ENCODE measurements around the gene SLC27A5. TPM values are rescaled to one million over a fixed set of nuclear protein-coding genes. Genes with fewer than 3 reads are reported as not detected.
A peak's percentile ranks its signal among the peaks of the same experiment; 100 is the strongest.

SLC27A5 gene
- total RNA-seq, 5 donors from 2014 or later (not counting 1 experiment from before 2014, with no cell fraction given), result 8.4 to 18.3 (median 14.6) TPM

DNA sequence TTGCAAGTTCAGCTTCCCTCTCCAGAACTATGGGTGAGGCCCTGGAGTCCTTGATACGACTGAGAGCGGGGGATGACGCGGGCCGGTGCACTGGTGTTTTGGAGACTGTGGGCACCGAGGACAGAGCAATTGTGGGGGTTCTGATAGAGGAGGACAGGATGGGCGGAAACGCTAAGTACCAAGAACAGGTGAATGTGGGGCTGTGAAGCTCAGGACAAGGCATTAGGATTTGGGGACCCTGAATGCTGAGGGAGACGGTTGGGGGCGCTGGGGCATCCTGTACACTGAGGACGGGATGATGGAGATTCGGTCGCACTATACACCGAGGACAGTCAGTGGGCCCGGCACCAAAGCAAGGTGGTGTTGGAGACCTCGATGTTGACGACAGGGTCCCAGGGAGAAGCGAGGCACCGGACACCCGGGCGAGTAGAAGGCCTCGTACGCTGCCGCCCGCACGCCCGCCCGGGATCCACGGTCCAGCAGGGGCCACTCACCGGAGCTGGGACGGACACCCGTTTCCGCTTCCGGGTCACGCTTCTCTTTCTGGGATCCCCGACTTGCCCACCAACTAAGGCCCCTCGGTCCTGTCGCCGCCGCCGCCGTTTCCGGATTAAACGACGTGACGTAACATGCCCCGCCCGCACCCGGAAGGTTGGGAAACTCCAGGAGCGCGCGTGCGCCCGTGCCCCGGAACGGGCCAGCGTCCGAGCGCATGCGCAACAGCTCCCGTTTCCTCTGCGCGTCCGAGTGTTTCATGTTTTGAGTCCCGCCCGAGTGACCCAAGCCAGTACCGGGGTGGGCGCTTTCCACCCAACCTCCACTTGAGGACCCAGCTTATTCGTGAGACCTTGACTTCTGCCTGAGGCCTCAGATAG lies 42.9 kb upstream of the SLC27A5 start, which contains the start of gene CHMP2A:
Gene CHMP2A (minus strand): TSS at position 612 of the 875 bp plus-strand sequence. CDS start 893 bp downstream, outside the sequence.
- Histone ChIP-seq H3K27me3 (replicated peaks in 1 of 2; ENCODE audit: control insufficient read depth in 2 of 2, extremely low read depth in 1 of 2, insufficient read depth in 2 of 2, low read length in 1 of 2) (no peaks in the 10 kb centered on the region), H3K4me1 (ENCODE audit: control insufficient read depth in 1 of 2, extremely low read depth in 1 of 2, insufficient read depth in 2 of 2, low read length in 2 of 2) (peaks cover 24 to 54% of the 10 kb centered on the region in 2 experiments), H3K27ac (ENCODE audit: low read length) (peak within 1 kb of the TSS; percentile 96), H3K36me3 (ENCODE audit: control insufficient read depth in 2 of 2, extremely low read depth in 1 of 2, insufficient read depth in 1 of 2, low read length in 1 of 2) (peaks cover 5 to 50% of the 10 kb centered on the region in 2 donors), H3K9me3 (no peaks in the 10 kb centered on the region), H3K4me3 (ENCODE audit: control insufficient read depth in 1 of 2, extremely low read depth in 1 of 2, low read length in 1 of 2) (peak within 1 kb of the TSS; percentile 79 to 87)
- ChIA-PET POLR2A (interaction anchor here in 1 of 2 donors (1.1 kb wide), 1 partner anchor 10 kb away, joined by 3 read pairs; no protein-coding TSS in a partner anchor), CTCF (interaction anchor here in 1 of 2 donors (0.8 to 1.1 kb wide), 3 partner anchors 11 to 41 kb away, joined by 3 to 8 read pairs (median 3); partner anchors contain the start of genes TRIM28 and ZBTB45)
- Mint-ChIP-seq H3K27ac (peak within 1 kb of the TSS; percentile 94 to 96), H3K36me3 (peaks cover 38% of the 10 kb centered on the region), H3K9me3 (no peaks in the 10 kb centered on the region), H3K27me3 (no peaks in the 10 kb centered on the region), H3K4me3 (peak within 1 kb of the TSS; percentile 89 to 97 (median 96)), H3K4me1 (peaks cover 58 to 61% (median 61%) of the 10 kb centered on the region in 3 donors)
- under 1% methylated on average over 61 of the region's 69 CpGs for WGBS (ENCODE audit: insufficient coverage)
- ATAC-seq (replicated peaks in 1 of 4), result peak; percentile 39 to 48 (median 40)
- DNase-seq, result peak; percentile 90 to 98 (median 95)

DNA sequence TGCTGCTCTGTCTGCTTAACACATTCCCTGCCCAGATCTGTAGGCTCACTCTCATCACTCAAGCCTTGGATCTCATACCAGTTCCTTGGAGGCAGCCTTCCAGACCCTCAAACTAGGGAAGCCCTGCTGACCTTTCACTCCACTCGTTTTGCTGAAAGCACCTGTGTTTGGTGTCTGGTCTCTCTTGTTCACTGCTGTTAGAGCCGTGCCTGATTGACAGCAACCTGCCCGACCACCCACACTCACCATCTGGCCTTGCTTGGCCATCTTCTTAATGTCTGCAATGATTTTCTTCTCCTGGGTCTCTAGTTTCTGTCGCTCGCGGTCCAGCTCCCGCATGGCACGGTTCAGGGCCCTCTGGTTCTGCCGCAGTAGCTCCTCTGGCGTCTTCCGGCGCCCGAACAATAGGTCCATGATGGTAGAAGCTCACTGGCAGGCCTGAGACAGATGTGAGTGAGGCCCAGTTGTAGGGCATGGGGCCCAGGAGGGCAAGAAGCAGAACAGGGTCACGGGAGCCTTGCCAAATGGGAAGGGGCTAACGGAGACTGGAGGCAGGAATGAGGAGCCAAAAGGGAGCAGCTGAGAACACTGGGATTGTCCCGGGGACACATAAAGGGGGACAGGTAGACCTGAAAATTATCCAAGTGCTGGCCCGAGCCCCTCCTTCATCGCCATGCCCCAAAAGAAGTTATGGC lies 42.2 kb upstream of the SLC27A5 start:
- Mint-ChIP-seq H3K4me1 (peaks cover 54 to 58% (median 56%) of the 10 kb centered on the region in 3 donors), H3K4me3 (peak overlapping the region; percentile 89 to 97 (median 96)), H3K9me3 (no peaks in the 10 kb centered on the region), H3K27me3 (no peaks in the 10 kb centered on the region), H3K36me3 (peaks cover 43% of the 10 kb centered on the region), H3K27ac (peak overlapping the region; percentile 94 to 96)
- no peak for ATAC-seq (replicated peaks in 1 of 4)
- no peak for DNase-seq
- CTCF ChIA-PET, result interaction anchor here in 1 of 2 donors (1.0 to 1.6 kb wide), 2 partner anchors 34 to 40 kb away, joined by 3 to 6 read pairs; partner anchors contain the start of gene ZBTB45
- POLR2A ChIA-PET, result interaction anchor here in 1 of 2 donors (0.5 to 1.1 kb wide), 3 partner anchors 9 to 18 kb away, joined by 3 to 6 read pairs (median 4); no protein-coding TSS in a partner anchor
- H3K4me1 ChIP-seq (ENCODE audit: control insufficient read depth in 1 of 2, extremely low read depth in 1 of 2, insufficient read depth in 2 of 2, low read length in 2 of 2), result peaks cover 20 to 55% of the 10 kb centered on the region in 2 experiments
- H3K27ac ChIP-seq (ENCODE audit: low read length), result peak overlapping the region; percentile 96
- 53% methylated on average over 16 of the region's 18 CpGs for WGBS (ENCODE audit: insufficient coverage)
- H3K36me3 ChIP-seq (ENCODE audit: control insufficient read depth in 2 of 2, extremely low read depth in 1 of 2, insufficient read depth in 1 of 2, low read length in 1 of 2), result peaks cover 12 to 58% of the 10 kb centered on the region in 2 donors
- H3K27me3 ChIP-seq (replicated peaks in 1 of 2; ENCODE audit: control insufficient read depth in 2 of 2, extremely low read depth in 1 of 2, insufficient read depth in 2 of 2, low read length in 1 of 2), result no peaks in the 10 kb centered on the region
- no peaks in the 10 kb centered on the region for H3K9me3 ChIP-seq
- H3K4me3 ChIP-seq (ENCODE audit: control insufficient read depth in 1 of 2, extremely low read depth in 1 of 2, low read length in 1 of 2), result peak overlapping the region; percentile 79 to 87

GRCh38 chr19:58552655-58553054 lies 40.9 kb upstream of the SLC27A5 start:
- Mint-ChIP-seq H3K36me3 (peaks cover 49% of the 10 kb centered on the region), H3K27ac (peak overlapping the region in 1 of 2 donors; percentile 9), H3K27me3 (no peaks in the 10 kb centered on the region), H3K4me1 (peaks cover 53 to 58% (median 56%) of the 10 kb centered on the region in 3 donors), H3K4me3 (peak overlapping the region in 2 of 3 donors; percentile 3 to 40), H3K9me3 (no peaks in the 10 kb centered on the region)
- WGBS (ENCODE audit: insufficient coverage), result 92% methylated on average over 1 of the region's 2 CpGs
- ATAC-seq (replicated peaks in 1 of 4), result no peak
- Histone ChIP-seq H3K36me3 (ENCODE audit: control insufficient read depth in 2 of 2, extremely low read depth in 1 of 2, insufficient read depth in 1 of 2, low read length in 1 of 2) (peaks cover 15 to 71% of the 10 kb centered on the region in 2 donors), H3K9me3 (no peaks in the 10 kb centered on the region), H3K27me3 (replicated peaks in 1 of 2; ENCODE audit: control insufficient read depth in 2 of 2, extremely low read depth in 1 of 2, insufficient read depth in 2 of 2, low read length in 1 of 2) (no peaks in the 10 kb centered on the region), H3K4me1 (ENCODE audit: control insufficient read depth in 1 of 2, extremely low read depth in 1 of 2, insufficient read depth in 2 of 2, low read length in 2 of 2) (peaks cover 17 to 60% of the 10 kb centered on the region in 2 experiments), H3K4me3 (ENCODE audit: control insufficient read depth in 1 of 2, extremely low read depth in 1 of 2, low read length in 1 of 2) (no peak overlapping the region), H3K27ac (ENCODE audit: low read length) (no peak overlapping the region)
- no peak for DNase-seq
- POLR2A ChIA-PET, result interaction anchor here in 1 of 2 donors (0.6 kb wide), 1 partner anchor 9 kb away, joined by 3 read pairs; no protein-coding TSS in a partner anchor
- CTCF ChIA-PET, result interaction anchor here in 1 of 2 donors (1.6 kb wide), 1 partner anchor 32 kb away, joined by 6 read pairs; the partner anchor contains the start of gene ZBTB45

DNA sequence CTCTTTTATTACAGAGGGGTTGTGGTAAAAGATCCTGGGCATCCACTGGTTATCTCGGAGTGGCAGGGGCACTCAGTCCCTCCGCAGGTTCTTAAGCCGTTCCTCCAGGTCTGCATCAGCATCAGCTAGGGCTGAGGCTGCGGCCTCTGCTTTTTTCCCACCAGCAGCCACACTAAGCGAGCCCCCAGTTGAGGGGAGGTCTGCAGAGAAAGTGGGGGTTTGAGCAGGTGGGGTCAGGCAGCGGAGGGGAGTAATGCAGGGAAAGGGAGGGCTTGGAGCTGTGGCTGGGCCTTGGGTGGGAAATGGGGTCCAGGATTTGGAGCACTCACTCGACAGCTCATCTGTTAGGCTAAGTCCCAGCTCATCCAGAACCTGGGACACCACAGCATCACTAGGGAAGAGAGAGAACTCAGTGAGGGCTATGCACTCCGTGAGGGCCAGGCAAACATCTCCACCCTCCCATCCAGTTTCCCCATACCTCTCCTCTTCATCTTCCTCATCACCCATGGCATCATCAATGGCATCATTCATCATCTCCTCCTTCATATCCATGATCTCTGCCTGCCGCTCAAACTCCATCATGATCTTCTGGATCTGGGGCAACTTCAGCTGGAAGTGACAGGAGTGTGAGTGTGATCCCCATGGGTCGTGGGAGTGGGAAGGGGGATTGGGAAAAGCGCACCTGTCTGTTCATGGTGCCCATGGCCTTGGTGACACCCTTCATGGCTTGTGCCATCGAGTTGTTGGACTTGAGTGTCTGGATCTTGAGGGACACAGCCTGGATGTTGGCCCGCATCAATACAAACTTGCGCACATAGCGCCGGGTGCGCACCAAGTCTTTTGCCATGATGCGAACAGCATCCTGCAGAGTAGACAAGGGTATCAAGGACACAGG lies 40.0 kb upstream of the SLC27A5 start:
- H3K9me3 ChIP-seq, result no peaks in the 10 kb centered on the region
- no peaks in the 10 kb centered on the region for H3K27me3 ChIP-seq (replicated peaks in 1 of 2; ENCODE audit: control insufficient read depth in 2 of 2, extremely low read depth in 1 of 2, insufficient read depth in 2 of 2, low read length in 1 of 2)
- Mint-ChIP-seq H3K4me1 (peaks cover 48 to 58% (median 57%) of the 10 kb centered on the region in 3 donors), H3K27ac (no peak overlapping the region), H3K27me3 (no peaks in the 10 kb centered on the region), H3K36me3 (peaks cover 49% of the 10 kb centered on the region), H3K9me3 (no peaks in the 10 kb centered on the region), H3K4me3 (no peak overlapping the region)
- peaks cover 18 to 73% of the 10 kb centered on the region in 2 donors for H3K36me3 ChIP-seq (ENCODE audit: control insufficient read depth in 2 of 2, extremely low read depth in 1 of 2, insufficient read depth in 1 of 2, low read length in 1 of 2)
- ChIA-PET POLR2A (no interaction called here), CTCF (no interaction called here)
- peak in 1 of 35 experiments; percentile 8 for DNase-seq
- WGBS (ENCODE audit: insufficient coverage), result 93% methylated on average over 8 of the region's 18 CpGs
- ATAC-seq (replicated peaks in 1 of 4), result no peak
- H3K4me3 ChIP-seq (ENCODE audit: control insufficient read depth in 1 of 2, extremely low read depth in 1 of 2, low read length in 1 of 2), result no peak overlapping the region
- H3K4me1 ChIP-seq (ENCODE audit: control insufficient read depth in 1 of 2, extremely low read depth in 1 of 2, insufficient read depth in 2 of 2, low read length in 2 of 2), result peaks cover 9 to 59% of the 10 kb centered on the region in 2 experiments
- no peak overlapping the region for H3K27ac ChIP-seq (ENCODE audit: low read length)

DNA sequence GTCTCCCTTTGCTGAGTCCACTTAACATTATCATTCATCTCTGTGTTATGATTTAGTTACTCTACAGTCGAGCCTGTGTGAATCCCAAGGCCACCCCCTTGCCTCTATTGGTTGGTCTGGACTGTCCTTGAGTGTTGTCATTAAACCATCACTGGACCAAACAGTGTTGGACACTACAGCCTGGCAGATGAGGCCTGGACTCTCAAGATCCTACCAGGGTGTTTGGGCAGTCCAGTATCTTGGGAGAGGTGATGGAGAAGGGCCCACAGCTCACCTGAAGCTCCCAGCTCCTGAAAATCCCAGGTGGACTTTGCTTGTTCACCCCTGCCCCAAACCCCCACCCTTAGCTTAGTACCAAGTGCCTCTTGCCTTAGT lies 39.3 kb upstream of the SLC27A5 start:
- no peak for ATAC-seq (replicated peaks in 1 of 4)
- H3K4me3 Mint-ChIP-seq, result peak overlapping the region in 1 of 3 donors; percentile 21
- no CpG with 5 or more reads among the region's 1 CpG for WGBS (ENCODE audit: insufficient coverage)
- Histone ChIP-seq H3K4me1 (ENCODE audit: control insufficient read depth in 1 of 2, extremely low read depth in 1 of 2, insufficient read depth in 2 of 2, low read length in 2 of 2) (peaks cover 13 to 59% of the 10 kb centered on the region in 2 experiments), H3K27me3 (replicated peaks in 1 of 2; ENCODE audit: control insufficient read depth in 2 of 2, extremely low read depth in 1 of 2, insufficient read depth in 2 of 2, low read length in 1 of 2) (no peaks in the 10 kb centered on the region), H3K4me3 (ENCODE audit: control insufficient read depth in 1 of 2, extremely low read depth in 1 of 2, low read length in 1 of 2) (no peak overlapping the region), H3K27ac (ENCODE audit: low read length) (no peak overlapping the region), H3K9me3 (no peaks in the 10 kb centered on the region), H3K36me3 (ENCODE audit: control insufficient read depth in 2 of 2, extremely low read depth in 1 of 2, insufficient read depth in 1 of 2, low read length in 1 of 2) (peaks cover 18 to 73% of the 10 kb centered on the region in 2 donors)
- CTCF ChIA-PET, result no interaction called here
- H3K9me3 Mint-ChIP-seq, result no peaks in the 10 kb centered on the region
- H3K27me3 Mint-ChIP-seq, result no peaks in the 10 kb centered on the region
- peaks cover 48 to 58% (median 57%) of the 10 kb centered on the region in 3 donors for H3K4me1 Mint-ChIP-seq
- peaks cover 49% of the 10 kb centered on the region for H3K36me3 Mint-ChIP-seq
- DNase-seq, result no peak
- POLR2A ChIA-PET, result interaction anchor here in 1 of 2 donors (0.6 kb wide), 1 partner anchor 21 kb away, joined by 3 read pairs; no protein-coding TSS in a partner anchor
- no peak overlapping the region for H3K27ac Mint-ChIP-seq

All from T-cell (primary cell).